ENCODE data around the gene BCR. TPM values are rescaled to one million over a fixed set of nuclear protein-coding genes. Genes with fewer than 3 reads are reported as not detected.
A peak's percentile ranks its signal among the peaks of the same experiment; 100 is the strongest.

The BCR gene
- total RNA-seq, 1 donor from 2014 or later, result 45.1 TPM

GRCh38 chr22:23187211-23187610, 6.9 kb downstream of the BCR start:
- H3K9me3 Mint-ChIP-seq, result peaks cover 4% of the 10 kb centered on the region
- no peak for DNase-seq
- H3K27me3 Mint-ChIP-seq, result no peaks in the 10 kb centered on the region
- intact Hi-C loops (cut with micrococcal nuclease), result no loop called here
- no peak overlapping the region for H3K4me3 Mint-ChIP-seq
- peaks cover 40% of the 10 kb centered on the region for H3K36me3 Mint-ChIP-seq (ENCODE audit: low read depth)
- H3K4me1 Mint-ChIP-seq, result peaks cover 46% of the 10 kb centered on the region
- no peak overlapping the region for H3K27ac Mint-ChIP-seq

DNA sequence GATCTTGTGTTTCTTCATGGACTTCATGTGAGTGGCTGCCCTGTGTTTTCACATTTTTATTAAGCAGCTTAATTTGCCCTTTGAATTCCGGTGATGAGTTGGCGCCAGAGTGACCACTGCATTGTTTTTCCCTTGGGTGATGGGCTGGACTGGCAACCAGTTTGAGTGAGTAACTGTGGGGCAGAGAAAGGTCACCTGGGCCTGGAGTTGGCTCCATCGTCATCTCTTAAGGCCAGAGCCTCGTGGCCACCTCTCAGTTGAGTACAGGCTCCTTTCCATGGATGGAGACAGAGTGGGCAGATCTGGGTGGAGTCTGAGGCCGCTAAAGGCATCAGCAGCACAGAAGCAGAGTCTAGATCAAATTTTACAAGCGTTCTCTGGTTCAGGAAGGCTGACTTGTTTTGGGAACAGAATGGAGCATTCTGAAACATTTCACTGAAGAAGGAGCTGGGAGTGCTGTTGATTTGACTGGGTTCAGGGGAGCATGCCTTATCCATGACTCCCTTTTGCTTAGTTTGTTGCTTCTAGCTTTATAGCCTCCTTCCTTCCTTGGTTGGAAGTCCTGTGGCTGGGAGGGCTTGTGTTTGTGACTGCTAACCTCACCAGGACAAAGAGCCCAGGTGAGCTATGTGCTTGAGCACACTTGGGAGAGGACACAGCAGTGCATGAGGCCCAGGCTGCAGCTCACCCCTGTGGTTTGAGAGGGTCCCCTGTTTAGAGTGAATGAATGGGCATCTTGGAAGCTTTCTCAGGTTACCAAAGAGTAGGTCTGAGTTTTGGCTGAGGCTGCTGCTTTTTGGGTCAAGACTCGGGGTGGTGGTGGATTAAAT, 7.8 kb downstream of the BCR start:
- Mint-ChIP-seq H3K27ac (peak overlapping the region; percentile 35), H3K27me3 (no peaks in the 10 kb centered on the region), H3K9me3 (peaks cover 4% of the 10 kb centered on the region), H3K4me3 (no peak overlapping the region), H3K36me3 (ENCODE audit: low read depth) (peaks cover 32% of the 10 kb centered on the region), H3K4me1 (peaks cover 43% of the 10 kb centered on the region)
- no peak for DNase-seq
- intact Hi-C loops (cut with micrococcal nuclease), result no loop called here

- Mint-ChIP-seq H3K27me3 (no peaks in the 10 kb centered on the region), H3K36me3 (ENCODE audit: low read depth) (peaks cover 22% of the 10 kb centered on the region), H3K27ac (no peak overlapping the region), H3K9me3 (peaks cover 4% of the 10 kb centered on the region), H3K4me3 (no peak overlapping the region), H3K4me1 (peaks cover 28% of the 10 kb centered on the region)
- intact Hi-C loops (cut with micrococcal nuclease), result no loop called here
- no peak for DNase-seq
Observed at GRCh38 chr22:23190526-23190925, 10.2 kb downstream of the BCR start.

DNA sequence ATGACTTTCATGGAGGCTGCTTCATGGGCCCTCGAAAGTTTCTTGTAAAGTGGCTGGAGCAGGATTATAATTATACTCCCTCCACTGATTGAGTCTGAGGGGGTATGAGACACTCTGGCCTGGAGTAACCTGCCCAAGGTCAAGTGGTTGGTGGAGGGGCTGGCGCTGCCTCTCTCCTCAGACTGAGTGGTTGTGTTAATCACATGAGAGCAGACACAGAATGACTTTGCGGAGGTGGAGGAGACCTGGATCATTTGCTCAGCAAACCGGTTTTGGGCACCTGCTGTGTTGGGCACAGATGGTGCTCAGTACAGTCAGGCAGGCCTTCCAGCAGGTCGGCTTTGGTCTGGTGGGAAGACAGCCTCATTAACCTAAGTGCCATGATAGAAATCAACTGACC, 11.8 kb downstream of the BCR start:
- Mint-ChIP-seq H3K9me3 (no peaks in the 10 kb centered on the region), H3K27me3 (no peaks in the 10 kb centered on the region), H3K27ac (peak overlapping the region; percentile 7), H3K4me3 (no peak overlapping the region), H3K4me1 (peaks cover 22% of the 10 kb centered on the region), H3K36me3 (ENCODE audit: low read depth) (peaks cover 17% of the 10 kb centered on the region)
- intact Hi-C loops (cut with micrococcal nuclease), result no loop called here
- DNase-seq, result no peak

DNA sequence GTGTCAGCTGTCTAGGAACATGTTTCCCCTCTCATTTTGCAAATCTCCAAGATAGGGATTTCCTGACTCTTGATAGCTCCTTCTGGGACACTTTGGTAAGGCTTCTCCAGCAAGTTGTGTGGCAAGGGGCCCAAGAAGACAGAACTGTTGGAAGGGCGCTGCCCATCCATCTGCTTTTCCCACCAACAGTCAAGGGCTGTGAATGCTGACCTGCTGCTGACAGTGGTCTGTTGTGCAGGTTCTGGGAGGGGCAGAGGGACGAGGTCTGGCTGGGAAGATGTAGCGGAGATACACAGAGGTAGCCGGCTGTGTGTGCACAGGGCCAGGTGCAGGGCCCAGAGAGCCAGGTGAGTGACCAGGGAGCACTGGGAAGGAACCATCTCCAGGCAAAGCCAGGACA, 12.2 kb downstream of the BCR start:
- no peak for DNase-seq
- Mint-ChIP-seq H3K4me1 (peaks cover 20% of the 10 kb centered on the region), H3K36me3 (ENCODE audit: low read depth) (peaks cover 17% of the 10 kb centered on the region), H3K4me3 (no peak overlapping the region), H3K27ac (no peak overlapping the region), H3K27me3 (no peaks in the 10 kb centered on the region), H3K9me3 (no peaks in the 10 kb centered on the region)
- intact Hi-C loops (cut with micrococcal nuclease), result no loop called here

- Mint-ChIP-seq H3K4me1 (peaks cover 18% of the 10 kb centered on the region), H3K27ac (no peak overlapping the region), H3K4me3 (no peak overlapping the region), H3K9me3 (no peaks in the 10 kb centered on the region), H3K27me3 (no peaks in the 10 kb centered on the region), H3K36me3 (ENCODE audit: low read depth) (peaks cover 15% of the 10 kb centered on the region)
- DNase-seq, result no peak
- intact Hi-C loops (cut with micrococcal nuclease), result no loop called here
Observed at GRCh38 chr22:23193196-23193827, 13.0 kb downstream of the BCR start.

- Mint-ChIP-seq H3K36me3 (ENCODE audit: low read depth) (peaks cover 17% of the 10 kb centered on the region), H3K27me3 (no peaks in the 10 kb centered on the region), H3K4me3 (no peak overlapping the region), H3K9me3 (no peaks in the 10 kb centered on the region), H3K27ac (no peak overlapping the region), H3K4me1 (peaks cover 18% of the 10 kb centered on the region)
- intact Hi-C loops (cut with micrococcal nuclease), result no loop called here
- DNase-seq, result no peak
Observed at GRCh38 chr22:23193882-23194281, 13.6 kb downstream of the BCR start.

DNA sequence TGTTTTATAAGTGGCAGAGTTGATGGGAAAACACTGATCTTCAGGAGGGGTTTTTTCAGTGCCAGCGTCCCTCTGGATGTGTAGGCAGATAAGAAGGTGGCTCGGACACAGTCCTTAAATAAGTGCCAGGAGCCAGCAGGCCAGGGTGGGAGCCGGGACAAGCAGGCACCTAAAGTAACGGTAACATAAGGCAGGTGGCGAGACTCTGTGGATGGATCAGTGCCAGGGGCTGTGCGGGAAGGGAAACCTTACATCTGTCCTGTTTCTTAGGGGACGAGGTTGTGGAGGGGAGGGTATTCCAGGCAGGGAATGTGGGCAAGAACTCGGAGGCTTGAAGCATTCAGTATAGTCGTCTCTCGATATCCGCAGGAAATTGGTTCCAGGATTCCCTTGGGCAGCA, 15.9 kb downstream of the BCR start:
- H3K27me3 Mint-ChIP-seq, result no peaks in the 10 kb centered on the region
- H3K36me3 Mint-ChIP-seq (ENCODE audit: low read depth), result peaks cover 14% of the 10 kb centered on the region
- intact Hi-C loops (cut with micrococcal nuclease), result no loop called here
- H3K9me3 Mint-ChIP-seq, result no peaks in the 10 kb centered on the region
- DNase-seq, result no peak
- H3K27ac Mint-ChIP-seq, result no peak overlapping the region
- H3K4me3 Mint-ChIP-seq, result no peak overlapping the region
- H3K4me1 Mint-ChIP-seq, result peaks cover 15% of the 10 kb centered on the region

- no peak for DNase-seq
- intact Hi-C loops (cut with micrococcal nuclease), result no loop called here
- Mint-ChIP-seq H3K27me3 (no peaks in the 10 kb centered on the region), H3K27ac (no peak overlapping the region), H3K9me3 (no peaks in the 10 kb centered on the region), H3K36me3 (ENCODE audit: low read depth) (peaks cover 10% of the 10 kb centered on the region), H3K4me3 (no peak overlapping the region), H3K4me1 (peaks cover 12% of the 10 kb centered on the region)
Observed at GRCh38 chr22:23197836-23198235, 17.5 kb downstream of the BCR start.

DNA sequence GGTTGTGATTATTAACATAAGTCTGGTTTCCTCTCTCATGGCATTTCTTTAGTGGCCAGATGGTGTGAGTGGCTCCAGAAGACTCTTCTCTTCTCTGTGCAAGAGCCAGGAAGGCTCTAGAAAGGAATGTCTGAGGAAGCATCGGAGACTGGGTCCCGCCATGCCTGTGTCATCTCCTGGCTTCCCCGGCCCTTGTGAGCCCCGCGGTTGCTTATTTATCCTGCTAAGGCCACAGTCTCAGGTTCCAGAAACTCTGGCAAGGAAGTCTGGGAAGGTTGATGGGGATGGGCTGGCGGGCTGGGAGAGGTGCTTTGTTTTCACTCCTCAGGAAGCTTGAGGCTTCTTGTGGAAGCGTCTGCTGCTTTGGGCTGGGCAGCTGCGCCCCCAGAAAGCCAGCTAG, 18.9 kb downstream of the BCR start:
- Mint-ChIP-seq H3K4me1 (peaks cover 8% of the 10 kb centered on the region), H3K36me3 (ENCODE audit: low read depth) (peaks cover 15% of the 10 kb centered on the region), H3K9me3 (no peaks in the 10 kb centered on the region), H3K27ac (no peak overlapping the region), H3K4me3 (no peak overlapping the region), H3K27me3 (no peaks in the 10 kb centered on the region)
- DNase-seq, result no peak
- intact Hi-C loops (cut with micrococcal nuclease), result no loop called here

DNA sequence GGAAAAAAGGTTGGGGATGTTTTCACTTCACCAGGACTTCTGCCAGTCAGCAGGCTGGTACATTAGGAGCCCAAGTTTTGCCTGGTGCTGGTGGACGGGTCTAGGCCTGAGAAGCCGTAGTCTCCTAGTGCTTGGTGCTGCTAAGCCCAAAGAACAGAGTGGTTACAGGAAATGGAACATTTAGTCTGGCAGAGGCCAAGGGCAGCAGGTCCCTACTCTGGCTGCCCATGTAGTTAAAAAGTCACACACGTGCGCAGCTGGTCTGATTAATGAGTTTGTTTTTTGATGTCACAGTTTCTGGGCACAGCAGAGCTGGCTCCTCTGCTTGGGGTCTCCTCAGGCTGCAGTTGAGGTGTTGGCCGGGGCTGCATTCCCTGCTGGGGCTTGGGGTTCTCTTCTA, 20.6 kb downstream of the BCR start:
- intact Hi-C loops (cut with micrococcal nuclease), result no loop called here
- H3K4me1 Mint-ChIP-seq, result peaks cover 8% of the 10 kb centered on the region
- H3K27ac Mint-ChIP-seq, result no peak overlapping the region
- H3K36me3 Mint-ChIP-seq (ENCODE audit: low read depth), result peaks cover 14% of the 10 kb centered on the region
- H3K27me3 Mint-ChIP-seq, result no peaks in the 10 kb centered on the region
- H3K9me3 Mint-ChIP-seq, result no peaks in the 10 kb centered on the region
- no peak overlapping the region for H3K4me3 Mint-ChIP-seq
- DNase-seq, result no peak

DNA sequence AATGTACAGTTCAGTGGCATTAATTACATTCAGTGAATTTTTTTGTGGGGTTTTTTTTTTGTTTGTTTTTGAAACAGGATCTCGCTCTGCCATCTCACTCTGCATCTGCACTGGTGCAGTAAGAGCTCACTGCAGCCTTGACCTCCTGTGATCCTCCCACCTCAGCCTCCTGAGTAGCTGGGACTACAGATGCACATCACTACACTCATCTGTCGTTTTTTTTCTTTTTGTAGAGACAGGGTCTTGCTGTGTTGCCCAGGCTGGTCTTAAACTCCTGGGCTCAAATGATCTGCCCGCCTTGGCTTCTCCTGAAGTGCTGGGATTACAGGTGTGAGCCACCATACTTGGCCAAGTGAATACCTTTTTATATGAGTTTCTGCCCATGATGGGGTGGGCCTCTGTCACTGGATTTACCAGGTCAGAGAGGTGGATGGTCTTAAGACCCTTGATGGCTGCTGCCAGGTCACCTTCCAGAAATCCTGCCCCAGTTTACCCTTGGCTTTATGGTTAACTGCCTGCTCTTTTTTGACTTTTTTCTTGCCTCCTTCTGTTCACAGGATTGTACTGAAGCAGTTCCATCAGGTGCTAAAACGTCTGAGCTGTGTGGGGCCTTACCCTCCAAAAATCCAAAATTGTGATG, 22.6 kb downstream of the BCR start:
- peaks cover 15% of the 10 kb centered on the region for H3K36me3 Mint-ChIP-seq (ENCODE audit: low read depth)
- H3K27me3 Mint-ChIP-seq, result no peaks in the 10 kb centered on the region
- H3K4me1 Mint-ChIP-seq, result peaks cover 6% of the 10 kb centered on the region
- no peak overlapping the region for H3K27ac Mint-ChIP-seq
- H3K4me3 Mint-ChIP-seq, result no peak overlapping the region
- H3K9me3 Mint-ChIP-seq, result no peaks in the 10 kb centered on the region
- DNase-seq, result no peak
- intact Hi-C loops (cut with micrococcal nuclease), result no loop called here

GRCh38 chr22:23203452-23204124, 23.3 kb downstream of the BCR start:
- Mint-ChIP-seq H3K27ac (no peak overlapping the region), H3K36me3 (ENCODE audit: low read depth) (peaks cover 10% of the 10 kb centered on the region), H3K27me3 (no peaks in the 10 kb centered on the region), H3K4me3 (no peak overlapping the region), H3K4me1 (peaks cover 6% of the 10 kb centered on the region), H3K9me3 (no peaks in the 10 kb centered on the region)
- DNase-seq, result no peak
- intact Hi-C loops (cut with micrococcal nuclease), result no loop called here

- Mint-ChIP-seq H3K36me3 (ENCODE audit: low read depth) (peaks cover 12% of the 10 kb centered on the region), H3K9me3 (no peaks in the 10 kb centered on the region), H3K27ac (no peak overlapping the region), H3K4me1 (peaks cover 6% of the 10 kb centered on the region), H3K4me3 (no peak overlapping the region), H3K27me3 (no peaks in the 10 kb centered on the region)
- DNase-seq, result no peak
- intact Hi-C loops (cut with micrococcal nuclease), result no loop called here
Observed at GRCh38 chr22:23204125-23204488, 23.8 kb downstream of the BCR start.

Data from activated CD4-positive, alpha-beta T cell treated with anti-CD3 and anti-CD28 coated beads, Interleukin-2, amount 10 ng/mL, durations not matched to agents 24 days and 14 days (primary cell).